ENCODE measurements around the gene OAT.

OAT gene

DNA sequence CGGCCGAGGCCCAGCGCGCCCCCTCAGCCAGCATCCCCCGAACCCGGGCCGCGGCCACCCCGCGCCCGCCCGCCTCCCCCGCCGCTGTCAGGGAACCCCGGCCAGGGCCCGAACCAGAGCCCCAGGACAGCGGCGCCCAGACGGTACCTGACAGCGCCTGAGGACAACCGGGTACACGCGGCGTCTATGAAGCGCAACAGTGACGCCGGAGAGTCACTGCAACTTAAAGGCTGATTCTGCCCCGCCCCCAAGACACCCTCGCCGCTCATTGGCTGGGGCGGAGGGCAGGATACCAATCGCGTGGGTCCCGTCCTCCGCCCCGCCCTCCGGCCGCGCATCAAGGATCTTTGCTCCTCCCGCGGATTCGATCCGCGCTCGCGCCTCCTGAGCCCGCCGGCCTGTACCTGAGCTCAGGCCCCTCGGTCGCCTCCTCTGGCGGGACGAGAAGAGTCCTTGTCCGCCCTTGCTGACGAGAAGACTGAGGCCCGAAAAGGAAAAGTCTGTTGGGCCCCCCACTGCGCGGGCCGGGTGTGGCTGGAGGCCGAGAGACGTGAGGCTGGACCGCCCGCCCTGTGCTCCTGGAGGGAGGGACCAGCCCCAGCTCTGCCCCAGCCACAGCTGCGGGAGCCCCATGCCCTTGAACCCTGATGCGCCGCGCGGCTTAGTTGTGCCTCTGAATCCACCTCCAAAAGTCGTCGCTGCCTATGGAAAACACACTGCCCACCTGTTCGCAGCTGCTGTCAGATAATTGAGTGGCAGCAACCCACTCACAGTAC, at the start of gene OAT:
OAT (minus strand) TSS at position 198 of the 776 bp plus-strand sequence. CDS start 6,752 bp downstream, outside the sequence.
- peak; percentile 94 for DNase-seq

DNA sequence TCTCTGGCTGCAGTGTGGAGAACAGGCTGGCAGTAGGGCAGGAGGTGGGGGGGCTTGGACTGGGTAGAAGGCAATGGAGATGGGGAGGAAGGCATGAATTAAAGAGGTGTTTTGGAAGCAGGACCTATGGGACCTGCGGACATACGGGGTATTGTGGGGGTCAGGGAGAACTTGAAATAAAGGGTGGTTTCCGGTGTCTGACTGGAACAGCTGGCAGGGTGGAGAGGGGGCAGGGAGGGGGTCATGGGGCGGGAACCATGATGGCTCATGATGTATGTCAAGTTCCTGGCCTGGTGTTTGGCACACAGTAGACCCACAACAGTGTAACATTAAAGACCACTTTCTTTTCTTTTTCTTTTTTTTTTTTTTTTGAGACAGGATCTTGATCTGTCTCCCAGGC, 48.4 kb upstream of the OAT start:
- DNase-seq, result no peak

DNA sequence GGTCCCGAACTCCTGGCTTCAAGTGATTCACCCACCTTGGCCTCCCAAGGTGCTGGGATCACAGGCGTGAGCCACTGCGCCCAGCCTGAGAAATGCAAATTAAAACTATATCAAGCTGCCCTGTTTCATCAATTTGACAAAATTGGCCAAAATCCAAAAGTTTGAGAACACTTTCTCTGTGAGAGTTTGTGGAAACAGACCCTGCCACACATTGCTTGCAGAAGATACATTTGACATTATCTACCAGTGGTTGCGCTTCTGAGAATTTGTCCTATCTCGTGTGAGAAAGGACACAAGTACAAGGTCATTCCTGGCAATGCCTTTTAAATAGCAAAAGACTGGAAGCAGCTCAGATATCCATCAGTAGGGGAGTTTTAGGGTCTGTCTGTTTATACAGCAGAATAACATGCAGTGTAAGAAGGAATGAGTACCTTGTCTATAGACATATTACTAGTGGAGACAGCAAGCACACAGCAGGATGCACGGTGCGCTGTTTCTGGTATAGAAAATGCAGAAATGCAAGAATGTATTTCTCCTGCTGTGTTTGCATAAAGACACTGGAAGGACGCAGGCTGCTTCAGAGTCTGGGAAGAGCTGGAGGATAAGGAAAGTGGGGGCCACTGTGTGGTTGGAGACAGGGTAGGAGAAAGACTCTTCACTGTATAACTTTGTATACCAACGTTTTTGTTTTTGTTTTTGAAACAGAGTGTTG, 47.2 kb upstream of the OAT start:
- DNase-seq, result no peak

DNA sequence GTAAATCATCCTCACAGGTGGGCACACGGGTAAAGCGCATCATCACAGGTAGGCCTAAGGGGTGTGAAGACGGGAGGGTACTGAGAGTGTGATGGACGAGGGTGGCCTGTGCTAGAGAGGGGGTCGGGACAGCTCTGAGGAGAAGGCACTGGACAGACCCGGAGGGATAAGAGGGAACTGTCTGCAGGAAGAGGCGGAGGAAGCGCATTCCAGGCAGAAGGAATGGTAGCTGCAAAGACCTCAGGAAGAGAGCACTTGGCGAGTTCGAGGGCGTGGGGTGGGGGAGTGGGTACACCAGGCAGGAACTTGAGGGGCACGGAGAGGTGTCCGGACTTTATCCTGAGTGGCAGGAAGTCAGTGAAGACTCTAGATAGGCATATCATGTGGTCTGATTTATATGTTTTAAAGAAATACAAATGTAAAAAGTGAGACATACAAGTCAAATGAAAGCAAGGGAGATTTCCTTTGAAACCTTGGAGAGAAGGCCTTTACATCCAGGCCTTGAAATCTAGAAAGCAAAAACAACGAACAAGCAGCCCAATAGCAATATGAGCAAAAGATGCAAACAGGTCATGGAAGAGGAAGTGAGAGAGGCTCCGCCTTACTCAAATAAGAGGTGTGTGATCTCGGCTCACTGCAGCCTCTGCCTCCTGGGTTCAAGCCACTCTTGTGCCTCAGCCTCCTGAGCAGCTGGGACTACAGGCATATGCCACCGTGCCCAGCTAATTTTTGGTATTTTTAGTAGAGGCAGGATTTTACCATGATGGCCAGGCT, 46.5 kb upstream of the OAT start:
- no peak for DNase-seq

DNA sequence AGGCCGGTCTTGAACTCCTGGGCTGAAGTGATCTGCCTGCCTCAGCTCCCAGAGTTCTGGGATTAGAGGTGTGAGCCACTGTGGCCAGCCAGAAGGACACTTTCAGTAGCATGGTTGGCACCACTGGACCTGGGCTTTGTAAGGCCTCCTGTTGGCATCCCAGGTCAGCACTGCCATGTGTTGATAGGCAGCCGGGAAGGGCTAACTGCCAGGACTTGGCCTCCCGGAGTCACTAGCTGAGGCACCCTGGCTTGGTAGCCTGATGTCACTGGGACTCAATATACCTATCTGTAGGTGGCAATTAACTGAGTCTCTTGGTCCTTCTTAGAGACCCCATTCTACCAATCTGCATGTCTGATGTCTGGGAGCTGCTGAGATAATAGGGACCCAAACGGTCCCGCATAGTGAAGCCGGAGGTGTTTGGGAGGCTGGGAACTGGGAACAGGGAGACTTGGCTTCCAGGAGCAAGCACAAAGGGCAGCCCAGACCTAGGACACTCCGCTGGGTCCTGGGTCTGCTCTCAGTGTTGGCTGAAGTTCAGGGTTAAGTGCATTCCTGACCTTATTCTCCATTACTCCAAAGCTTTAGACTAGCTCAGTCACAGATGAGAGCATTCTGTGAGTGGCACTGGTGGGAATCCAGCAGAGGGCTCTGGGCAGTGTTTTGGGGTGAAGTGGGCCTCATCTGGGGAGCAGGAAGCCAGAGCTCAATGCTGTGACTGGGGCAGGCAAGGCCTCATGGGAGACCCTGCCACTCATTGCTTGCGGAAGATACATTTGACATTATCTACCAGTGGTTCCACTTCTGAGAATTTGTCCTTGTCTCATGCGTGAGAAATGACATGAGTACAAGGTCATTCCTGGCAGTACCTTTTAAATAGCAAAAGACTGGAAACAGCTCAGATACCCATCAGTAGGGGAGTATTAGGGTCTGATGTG, 45.6 kb upstream of the OAT start:
- DNase-seq, result no peak

DNA sequence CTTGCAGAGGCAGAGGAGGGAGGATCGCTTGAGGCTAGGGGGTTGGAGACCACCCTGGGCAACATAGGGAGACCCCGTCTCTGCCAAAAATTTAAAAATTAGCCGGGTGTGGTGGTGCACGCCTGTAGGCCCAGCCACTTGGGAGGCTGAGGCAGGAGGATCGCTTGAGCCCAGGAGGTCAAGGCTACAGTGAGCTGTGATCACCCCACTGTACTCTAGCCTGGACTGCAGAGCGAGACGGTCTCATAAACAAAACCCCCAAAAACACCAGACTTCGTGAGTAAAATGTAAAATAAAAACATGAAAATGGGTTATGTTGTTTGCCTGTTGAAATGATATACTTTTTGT, 43.6 kb upstream of the OAT start:
- no peak for DNase-seq

DNA sequence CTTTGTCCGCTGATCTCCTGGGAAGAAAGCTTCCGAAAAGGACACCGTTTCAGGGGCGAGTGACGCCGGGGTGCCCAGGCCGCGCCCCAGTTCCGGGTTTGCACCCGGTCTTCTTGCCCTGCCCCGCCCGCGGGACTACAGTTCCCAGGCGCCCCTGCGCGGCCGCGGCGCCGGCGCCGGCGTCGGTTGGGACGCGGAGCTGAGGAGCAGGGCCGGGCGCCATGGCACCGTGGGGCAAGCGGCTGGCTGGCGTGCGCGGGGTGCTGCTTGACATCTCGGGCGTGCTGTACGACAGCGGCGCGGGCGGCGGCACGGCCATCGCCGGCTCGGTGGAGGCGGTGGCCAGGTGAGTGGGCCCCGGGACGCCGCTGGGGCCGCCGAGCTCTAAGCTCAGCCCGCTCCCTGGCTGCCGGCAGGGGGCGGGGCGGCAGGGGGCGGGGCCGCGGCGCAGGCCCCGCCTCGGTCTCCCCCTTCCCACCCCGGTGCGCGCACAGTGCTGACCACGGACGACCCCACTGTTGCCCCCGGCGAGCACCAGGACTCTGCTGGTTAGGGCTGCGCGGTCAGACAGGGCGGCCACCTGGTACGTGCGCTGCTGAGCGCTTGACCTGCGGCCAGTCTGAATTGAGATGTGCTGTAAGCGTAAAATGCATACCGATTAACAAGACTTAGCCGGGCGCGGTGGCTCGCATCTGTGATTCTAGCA, 43.1 kb upstream of the OAT start, which contains the start of gene LHPP:
LHPP (plus strand) TSS at position 182 of the 706 bp plus-strand sequence; CDS start at position 222, 40 bp downstream.
- peak; percentile 85 for DNase-seq

DNA sequence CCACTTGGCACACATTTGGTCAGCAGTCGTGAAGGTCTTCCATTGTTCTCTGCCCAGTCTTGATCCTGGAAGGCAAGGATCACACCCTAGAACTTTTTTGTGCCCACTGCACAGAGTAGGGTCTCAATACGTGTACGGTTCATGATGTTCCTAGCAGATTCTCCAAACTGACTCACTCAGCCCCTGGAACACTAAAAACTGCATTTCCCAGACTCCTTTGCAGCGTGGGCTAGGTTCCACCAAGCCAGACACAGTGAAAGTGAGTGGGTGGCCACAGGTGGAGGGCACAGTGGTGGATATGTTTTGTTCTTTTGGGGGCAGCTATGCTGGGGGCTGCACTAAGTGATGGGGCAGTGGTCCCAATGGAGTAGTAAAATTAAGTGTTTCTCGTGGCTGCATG, 41.4 kb upstream of the OAT start:
- no peak for DNase-seq

DNA sequence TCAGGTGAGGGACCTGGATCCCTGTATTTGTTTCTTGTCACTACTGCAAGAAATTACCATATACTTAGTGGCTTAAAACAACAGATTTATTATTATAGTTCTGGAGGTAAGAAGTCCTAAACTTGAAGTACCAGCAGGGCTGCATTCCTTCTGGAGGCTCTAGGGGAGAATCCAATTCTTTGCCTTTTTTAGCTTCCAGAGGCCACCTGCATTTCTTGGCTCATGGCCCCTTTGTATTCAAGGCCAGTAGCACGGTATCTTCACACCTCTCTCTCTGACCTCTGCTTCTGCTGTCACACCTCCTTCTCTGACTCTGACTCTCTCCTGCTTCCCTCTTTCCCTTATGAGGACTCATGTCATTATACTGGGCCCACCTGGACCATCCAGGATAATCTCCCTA, 40.7 kb upstream of the OAT start:
- DNase-seq, result no peak

DNA sequence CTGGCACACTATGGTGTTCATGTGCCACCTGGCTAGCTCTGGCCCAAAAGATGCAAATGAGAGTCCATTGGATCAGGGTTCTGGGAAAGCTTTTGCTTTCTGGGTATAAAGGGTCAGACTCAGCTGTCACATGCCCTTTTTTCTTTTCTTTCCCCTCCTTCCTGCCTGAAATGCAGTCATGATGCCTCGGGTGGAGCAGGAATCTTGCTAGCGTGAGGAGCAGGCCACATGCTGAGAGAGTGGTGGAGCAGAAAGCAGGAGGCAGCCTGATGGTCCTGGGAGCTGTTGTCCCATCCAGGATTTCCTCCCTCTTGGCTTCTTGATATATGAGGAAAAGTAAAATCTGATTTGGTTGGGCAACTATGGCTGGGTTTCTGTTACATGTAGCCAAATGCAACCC, 40.2 kb upstream of the OAT start:
- no peak for DNase-seq

DNA sequence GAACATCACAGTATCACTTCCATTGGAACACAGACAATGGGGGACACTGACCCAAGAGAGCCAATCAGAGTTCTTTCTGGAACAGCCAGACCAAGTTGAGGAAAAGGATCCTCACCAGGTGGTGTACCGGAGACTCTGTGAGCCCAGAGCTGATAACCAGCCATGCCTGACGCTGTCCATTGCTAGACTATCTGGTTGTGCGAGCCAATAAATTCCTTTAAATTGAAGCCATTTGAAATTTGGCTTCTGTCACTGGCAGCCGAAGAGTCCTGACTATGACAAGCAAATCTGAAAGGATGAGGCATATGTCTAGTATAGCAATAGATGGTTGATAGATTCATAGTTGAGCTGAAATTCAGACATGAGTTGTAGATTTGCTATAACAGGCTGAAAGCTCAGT, 39.8 kb upstream of the OAT start:
- no peak for DNase-seq

DNA sequence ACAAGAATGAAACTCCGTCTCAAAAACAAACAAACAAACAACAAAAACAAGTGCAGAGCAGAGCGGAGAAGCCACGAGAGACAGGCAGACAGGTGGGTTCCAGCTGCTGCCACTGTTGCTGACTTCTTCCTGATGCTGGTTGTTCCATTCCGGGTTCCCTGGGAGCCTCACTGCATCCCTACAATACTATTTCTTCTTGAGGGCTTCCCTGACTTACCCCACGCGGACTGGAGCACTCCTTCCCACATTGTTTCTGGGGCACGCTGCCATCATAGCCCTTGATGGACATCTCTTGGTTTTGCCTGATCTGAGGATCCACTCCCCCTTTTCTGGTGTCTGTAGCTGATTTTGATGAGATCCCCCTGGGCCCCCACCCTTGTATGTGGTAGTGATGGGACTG, 36.7 kb upstream of the OAT start:
- no peak for DNase-seq

DNA sequence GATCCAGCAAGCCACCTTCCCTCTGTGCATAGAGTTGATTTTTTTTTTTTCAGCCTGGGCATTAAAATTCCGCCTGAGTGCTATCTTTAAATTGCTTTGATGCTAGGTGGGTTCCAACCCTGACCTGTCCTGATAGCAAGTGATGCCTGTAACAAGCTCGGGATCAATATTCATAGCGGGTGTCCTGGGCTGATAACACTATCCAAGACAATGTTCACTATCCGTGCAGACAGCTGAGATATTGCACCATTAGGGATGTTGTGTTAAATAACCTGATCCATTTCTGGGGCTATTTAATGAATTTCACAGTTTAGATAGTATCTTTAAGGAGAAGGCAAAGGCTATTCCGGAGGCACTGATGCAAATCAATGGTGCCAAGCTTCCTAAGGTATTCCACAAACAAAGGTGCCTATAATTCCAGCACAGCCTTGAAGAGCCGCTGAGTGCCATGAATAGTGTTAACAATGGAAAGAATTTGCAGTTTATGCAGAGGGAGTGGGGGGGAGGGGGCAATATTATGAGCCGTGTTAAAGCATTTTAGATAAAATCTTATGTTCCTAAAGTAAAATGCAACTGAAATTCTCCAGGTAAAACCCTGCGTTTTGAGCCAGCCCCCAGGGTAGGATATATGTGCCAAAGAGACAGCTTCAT, 35.4 kb upstream of the OAT start:
- no peak for DNase-seq

DNA sequence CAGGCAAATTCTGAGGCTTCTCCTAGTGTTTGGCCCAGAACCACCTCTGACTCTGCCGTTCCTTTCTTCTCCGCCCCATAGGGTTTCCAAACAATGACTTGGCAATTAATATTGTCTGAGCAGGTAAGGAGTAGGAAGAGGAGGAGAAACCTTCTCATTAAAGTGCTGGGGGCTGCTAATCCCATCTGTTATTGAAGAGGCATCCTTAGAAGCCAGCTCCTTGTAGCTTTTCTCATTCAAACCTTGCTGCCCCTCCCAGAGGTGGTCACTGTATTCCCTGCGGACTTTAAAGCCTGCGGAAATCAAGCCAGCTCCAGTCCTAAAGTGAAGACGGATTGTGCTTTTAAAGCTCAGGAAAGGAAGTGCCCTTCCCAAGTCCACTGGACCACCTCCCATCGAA, 32.6 kb upstream of the OAT start:
- DNase-seq, result no peak

DNA sequence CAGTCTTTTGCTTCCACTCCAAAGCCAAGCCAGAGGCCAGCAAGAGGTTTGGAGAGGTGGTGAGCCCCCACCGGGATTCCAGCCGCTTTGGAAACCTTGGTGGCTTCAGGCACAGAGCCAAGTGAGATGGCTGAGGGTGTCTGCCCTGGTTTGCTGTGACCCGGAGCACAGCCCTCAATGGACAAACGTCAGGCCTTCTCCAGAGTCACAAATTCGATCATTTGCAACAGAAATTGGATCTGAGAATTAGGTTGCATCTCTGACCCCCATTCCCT, 32.0 kb upstream of the OAT start:
- DNase-seq, result no peak

DNA sequence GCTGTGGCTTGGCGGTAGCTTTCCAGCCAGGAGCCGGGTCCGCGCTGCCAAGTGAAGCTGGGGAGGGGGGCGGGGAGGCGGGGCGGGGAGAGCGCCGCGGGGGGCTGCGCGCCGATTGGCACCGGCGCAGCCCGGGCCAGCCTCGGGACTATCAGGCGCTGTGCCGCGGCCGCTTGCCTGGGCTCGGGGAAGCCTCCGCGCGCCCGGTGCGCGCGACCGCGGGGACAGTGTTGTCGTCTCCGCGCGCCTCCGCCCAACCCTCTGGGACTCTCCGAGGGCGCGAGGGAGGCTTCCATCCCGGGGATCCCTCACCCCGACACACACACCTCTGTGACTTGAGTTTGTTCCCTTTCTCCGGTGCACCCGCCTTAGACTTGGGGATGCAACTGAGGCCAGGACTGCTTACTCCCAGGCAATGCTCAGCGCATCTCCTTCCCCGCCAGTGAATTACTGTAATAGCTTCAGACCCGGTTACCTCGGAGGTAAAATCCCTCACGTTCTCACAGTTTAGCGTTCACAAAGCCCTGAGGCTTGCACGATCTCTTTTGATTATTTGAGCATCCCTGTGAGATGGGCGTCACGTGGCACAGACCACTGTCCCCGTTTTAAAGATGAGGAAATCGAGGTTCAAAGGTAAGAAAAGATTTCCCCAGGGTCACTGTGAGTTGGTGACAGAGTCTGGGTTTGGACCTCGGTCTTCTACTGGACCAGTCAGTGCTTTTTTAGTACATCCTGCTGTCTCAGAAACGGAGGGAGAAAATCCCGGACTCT, 31.5 kb upstream of the OAT start, which contains the start of gene NKX1-2:
NKX1-2 (minus strand) TSS at position 24 of the 771 bp plus-strand sequence. CDS start 92 bp downstream, outside the sequence.
- DNase-seq, result no peak

DNA sequence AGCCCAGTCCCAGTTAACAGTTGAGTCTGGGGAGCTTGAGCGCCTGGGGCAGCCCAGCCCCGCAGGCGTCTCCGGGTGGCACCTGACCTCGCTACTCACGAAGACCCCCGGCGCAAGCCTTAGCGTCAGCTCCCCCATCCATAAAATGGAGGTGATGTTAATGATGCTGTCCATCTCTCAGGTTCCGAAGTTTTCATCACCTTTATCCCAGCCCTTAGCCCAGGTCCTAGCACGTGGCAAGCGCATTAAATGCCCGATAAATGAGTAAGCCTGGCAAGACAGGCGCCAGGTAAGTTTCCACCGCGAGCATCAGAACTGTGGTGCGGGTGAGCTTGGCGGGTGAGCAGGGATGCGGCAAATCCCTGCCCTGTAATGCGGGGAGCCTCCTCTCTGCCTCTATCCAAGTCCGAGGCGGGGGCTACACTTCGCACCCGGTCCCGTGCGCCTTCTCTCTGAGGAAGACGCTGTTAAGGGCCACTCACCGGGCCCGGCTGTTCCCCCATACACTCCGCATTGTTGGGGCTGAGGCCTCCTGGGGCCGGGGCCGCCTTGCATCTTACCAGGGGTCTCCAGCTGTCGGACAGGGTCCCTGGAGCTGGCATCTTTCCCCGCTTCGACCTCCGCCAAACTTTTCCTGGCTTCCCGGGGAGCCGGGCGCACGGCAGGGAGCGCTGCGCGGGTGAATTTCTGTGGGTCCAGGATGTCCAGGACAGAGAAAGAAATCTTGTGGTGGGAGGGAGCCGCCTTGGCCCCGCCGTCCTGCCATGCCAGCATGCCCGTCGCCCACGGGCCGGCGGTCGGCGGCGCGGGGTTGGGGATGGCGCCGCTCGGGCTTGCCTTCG, 30.7 kb upstream of the OAT start:
- no peak for DNase-seq

DNA sequence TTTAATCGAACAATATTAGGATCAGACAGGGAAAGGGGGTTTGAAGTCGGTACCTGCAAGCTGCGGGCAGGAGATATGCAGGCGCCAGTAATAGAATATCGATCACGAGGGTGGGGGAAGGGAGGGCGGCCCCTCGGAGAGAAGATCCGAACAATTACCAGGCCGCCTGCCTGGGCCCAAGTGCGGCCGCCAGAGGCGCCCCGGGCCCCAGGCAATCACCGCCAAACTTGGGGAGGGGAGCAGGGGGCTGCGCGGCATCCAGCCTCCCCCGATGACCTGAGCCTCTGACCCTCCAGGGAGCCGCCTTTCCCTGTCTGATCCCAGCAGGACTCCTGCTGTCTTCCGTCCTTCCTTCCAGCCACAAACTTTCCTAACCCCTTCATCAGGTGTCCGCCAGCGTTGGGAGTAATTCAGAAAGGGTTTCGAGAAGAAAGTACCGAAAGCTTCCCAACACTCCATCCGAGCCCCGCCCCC, 30.0 kb upstream of the OAT start:
- no peak for DNase-seq

DNA sequence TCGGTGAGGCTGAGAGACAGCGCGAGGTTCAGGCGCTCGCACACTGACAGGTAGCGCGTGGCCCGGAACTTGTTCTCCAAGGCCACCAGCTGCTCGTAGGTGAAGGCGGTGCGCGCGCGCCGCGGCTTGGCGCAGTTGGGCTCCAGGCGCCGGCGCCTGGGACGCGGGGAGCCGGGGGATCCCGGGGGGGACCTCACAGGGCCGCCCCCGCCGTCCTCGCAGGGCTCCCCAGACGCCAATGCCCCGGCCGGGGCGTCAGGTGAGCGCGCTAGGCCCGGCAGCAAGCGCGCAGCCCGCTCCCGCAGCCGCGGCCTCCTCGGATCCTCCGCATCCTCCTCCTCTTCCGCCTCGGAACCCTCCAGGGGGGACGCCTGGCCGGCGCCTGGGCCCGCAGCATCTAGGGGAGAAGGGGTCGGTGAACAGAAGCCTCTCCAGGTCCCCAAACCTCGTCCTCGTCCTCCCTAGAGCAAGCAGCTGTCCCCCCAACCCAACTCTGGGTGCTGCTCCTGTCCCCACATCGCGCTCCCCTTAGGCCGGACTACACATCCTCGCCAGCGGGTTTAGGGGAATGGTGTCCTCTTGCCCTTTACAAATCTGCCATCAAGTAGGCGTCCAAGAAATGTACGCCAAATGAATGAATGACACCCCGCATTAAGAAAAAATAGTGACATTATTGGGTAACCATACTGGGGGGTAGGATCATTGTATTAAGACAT, 29.2 kb upstream of the OAT start:
- no peak for DNase-seq

Measured in activated effector memory CD4-positive, alpha-beta T cell treated with Interleukin-2 at 50 U/mL for 16 hours (primary cell).